ENCODE results near the gene FUBP3. TPM values are rescaled to one million over a fixed set of nuclear protein-coding genes. Genes with fewer than 3 reads are reported as not detected.

FUBP3 gene
- total RNA-seq, 4 donors from 2014 or later: 40.6 to 64.8 (median 46.4) TPM

DNA sequence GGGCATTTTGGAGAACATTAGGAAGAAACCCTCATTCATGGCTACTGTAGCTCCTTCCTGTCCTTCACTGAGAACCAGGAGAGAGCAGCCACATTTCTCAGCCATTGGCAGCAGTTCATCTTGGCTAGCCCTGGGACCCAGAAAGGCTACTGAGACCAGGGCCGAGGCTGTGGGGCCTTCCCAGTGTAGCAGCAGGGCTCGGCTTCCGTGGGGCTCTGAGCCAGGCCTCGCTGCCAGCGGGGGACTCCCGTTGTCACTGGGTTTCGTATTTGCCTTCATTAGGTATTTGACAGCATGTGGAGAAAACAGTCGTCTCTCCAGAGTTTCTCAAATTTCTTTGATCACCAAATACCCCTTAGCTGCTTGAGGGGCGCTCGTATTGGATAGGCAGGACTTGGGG is 47.7 kb downstream of the FUBP3 start:
- 92% methylated on average over 2 of the region's 10 CpGs for WGBS
- Histone ChIP-seq H3K9me3 (no peaks in the 10 kb centered on the region), H3K27ac (replicated peaks in 1 of 4) (no peak overlapping the region), H3K27me3 (no peaks in the 10 kb centered on the region), H3K4me3 (no peak overlapping the region), H3K36me3 (peaks cover 78 to 100% (median 98%) of the 10 kb centered on the region in 4 donors), H3K4me1 (peaks cover 0 to 22% (median 0%) of the 10 kb centered on the region in 4 donors)
- intact Hi-C loops (cut with DNase I): no loop called here
- DNase-seq (ENCODE audit: extremely low spot score): no peak
- TF ChIP-seq POLR2A (IDR thresholded peaks at IDR 0.05; ENCODE audit: low read depth) (no peak), EP300 (IDR thresholded peaks at IDR 0.05) (no peak), POLR2AphosphoS5 (IDR thresholded peaks at IDR 0.05) (no peak)
- TF ChIP-seq, protein P1, sequence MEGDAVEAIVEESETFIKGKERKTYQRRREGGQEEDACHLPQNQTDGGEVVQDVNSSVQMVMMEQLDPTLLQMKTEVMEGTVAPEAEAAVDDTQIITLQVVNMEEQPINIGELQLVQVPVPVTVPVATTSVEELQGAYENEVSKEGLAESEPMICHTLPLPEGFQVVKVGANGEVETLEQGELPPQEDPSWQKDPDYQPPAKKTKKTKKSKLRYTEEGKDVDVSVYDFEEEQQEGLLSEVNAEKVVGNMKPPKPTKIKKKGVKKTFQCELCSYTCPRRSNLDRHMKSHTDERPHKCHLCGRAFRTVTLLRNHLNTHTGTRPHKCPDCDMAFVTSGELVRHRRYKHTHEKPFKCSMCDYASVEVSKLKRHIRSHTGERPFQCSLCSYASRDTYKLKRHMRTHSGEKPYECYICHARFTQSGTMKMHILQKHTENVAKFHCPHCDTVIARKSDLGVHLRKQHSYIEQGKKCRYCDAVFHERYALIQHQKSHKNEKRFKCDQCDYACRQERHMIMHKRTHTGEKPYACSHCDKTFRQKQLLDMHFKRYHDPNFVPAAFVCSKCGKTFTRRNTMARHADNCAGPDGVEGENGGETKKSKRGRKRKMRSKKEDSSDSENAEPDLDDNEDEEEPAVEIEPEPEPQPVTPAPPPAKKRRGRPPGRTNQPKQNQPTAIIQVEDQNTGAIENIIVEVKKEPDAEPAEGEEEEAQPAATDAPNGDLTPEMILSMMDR (IDR thresholded peaks at IDR 0.05): no peak

DNA sequence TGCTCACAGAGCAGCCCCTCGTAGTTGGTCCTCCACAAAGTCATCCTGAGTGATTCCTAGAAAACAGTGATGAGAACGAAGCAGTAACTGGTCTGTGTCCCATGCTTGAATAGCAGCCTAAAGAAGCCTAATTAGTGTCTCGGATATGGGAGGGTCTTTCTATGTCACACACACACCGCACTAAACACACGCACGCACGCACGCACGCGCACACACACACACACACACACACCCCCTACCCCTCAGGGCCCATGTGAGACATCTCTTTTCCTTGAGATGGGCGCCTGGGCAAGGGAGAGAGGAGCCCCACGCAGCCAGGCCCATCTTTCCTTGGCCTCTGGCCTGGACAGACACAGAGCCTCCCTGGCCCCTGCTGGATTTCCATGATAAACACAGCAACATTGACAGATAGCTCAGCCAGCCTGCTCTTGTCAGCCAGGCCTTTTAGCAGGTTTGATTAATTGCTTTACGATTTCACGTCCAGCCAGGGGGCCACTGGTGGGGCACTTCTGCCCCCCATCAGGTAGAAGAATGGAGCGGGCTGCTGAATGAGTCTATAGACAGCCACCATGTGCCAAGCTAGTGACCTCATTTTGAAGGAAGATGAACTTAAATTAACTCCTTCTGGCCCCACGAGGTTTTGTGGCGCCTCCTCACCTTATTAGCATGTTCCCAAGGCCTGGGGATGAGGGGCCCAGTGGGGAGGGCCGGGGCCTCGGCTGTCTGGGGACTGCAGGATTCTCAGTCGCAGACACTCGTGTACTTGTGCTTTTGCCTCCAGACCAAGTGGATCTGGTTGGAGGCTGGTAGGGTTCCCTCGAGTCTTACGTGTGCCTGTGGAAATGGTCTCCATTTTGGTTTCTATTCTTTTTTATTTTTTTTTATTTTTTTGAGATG is 48.8 kb downstream of the FUBP3 start:
- no peak overlapping the region for H3K27ac ChIP-seq (replicated peaks in 1 of 4)
- H3K36me3 ChIP-seq: peaks cover 78 to 100% (median 99%) of the 10 kb centered on the region in 4 donors
- 67% methylated on average over 16 of the region's 23 CpGs for WGBS
- TF ChIP-seq POLR2AphosphoS5 (IDR thresholded peaks at IDR 0.05) (no peak), POLR2A (IDR thresholded peaks at IDR 0.05; ENCODE audit: low read depth) (no peak), EP300 (IDR thresholded peaks at IDR 0.05) (no peak)
- TF ChIP-seq, protein P1 (IDR thresholded peaks at IDR 0.05): no peak
- H3K4me3 ChIP-seq: no peak overlapping the region
- H3K9me3 ChIP-seq: no peaks in the 10 kb centered on the region
- no peak for DNase-seq (ENCODE audit: extremely low spot score)
- peaks cover 0 to 22% (median 0%) of the 10 kb centered on the region in 4 donors for H3K4me1 ChIP-seq
- intact Hi-C loops (cut with DNase I): no loop called here
- H3K27me3 ChIP-seq: no peaks in the 10 kb centered on the region

DNA sequence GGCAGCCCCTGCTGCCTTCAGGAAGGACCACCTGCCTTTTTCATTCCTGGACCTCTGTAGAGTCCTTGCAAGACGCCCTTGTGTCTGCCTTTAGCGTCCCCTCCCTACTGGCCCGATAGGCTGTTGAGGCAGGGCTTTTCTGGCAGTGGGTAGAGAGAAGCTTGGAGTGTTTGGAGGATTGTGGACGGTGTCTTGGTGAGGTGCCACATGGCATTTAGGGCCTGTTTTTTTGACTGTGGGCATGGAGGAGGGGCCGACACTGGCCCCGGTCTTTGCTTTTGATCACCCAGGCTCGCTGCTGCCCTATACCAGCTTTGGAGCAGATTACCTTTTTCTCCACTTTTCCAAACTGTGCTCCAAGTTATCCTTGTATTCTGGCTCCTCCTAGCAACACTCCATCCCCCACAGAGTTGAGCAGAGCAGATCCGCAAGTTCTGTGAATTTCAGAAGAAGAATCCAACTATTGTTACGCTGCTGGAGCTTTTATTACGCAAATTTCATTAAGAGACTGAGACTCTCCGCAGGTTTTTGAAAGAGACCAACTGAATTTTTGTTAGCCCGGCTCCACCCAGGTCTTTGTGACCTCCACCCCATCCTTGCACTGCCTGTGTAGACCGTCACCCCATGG is 50.2 kb downstream of the FUBP3 start:
- Histone ChIP-seq H3K27me3 (no peaks in the 10 kb centered on the region), H3K9me3 (no peaks in the 10 kb centered on the region), H3K4me3 (no peak overlapping the region), H3K36me3 (peaks cover 78 to 100% (median 99%) of the 10 kb centered on the region in 4 donors), H3K4me1 (peaks cover 0 to 22% (median 0%) of the 10 kb centered on the region in 4 donors), H3K27ac (replicated peaks in 1 of 4) (no peak overlapping the region)
- intact Hi-C loops (cut with DNase I): no loop called here
- TF ChIP-seq EP300 (IDR thresholded peaks at IDR 0.05) (no peak), POLR2A (IDR thresholded peaks at IDR 0.05; ENCODE audit: low read depth) (no peak), POLR2AphosphoS5 (IDR thresholded peaks at IDR 0.05) (no peak)
- TF ChIP-seq, protein P1 (IDR thresholded peaks at IDR 0.05): no peak
- DNase-seq (ENCODE audit: extremely low spot score): no peak
- WGBS: 84% methylated on average over 13 of the region's 13 CpGs

DNA sequence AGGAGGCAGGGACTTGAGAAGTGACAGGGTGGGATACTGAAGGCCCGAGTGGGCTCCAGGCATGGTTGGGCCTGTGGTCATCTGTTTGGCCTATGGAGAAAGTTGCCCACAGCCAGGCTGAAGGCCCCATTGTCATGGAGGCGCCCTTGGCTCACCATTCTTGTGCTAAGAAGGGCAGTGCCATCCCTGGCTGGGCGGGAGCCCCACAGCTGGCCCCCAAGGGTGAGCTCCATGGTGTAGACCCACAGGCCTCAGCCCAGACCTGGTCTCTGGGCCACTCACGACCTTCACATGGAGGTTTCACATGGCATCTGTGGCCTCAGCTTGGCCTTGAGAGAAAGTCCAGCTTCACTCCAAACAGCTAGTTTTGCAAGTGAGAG is 50.7 kb downstream of the FUBP3 start:
- TF ChIP-seq, protein P1 (IDR thresholded peaks at IDR 0.05): no peak
- TF ChIP-seq POLR2AphosphoS5 (IDR thresholded peaks at IDR 0.05): no peak
- TF ChIP-seq EP300 (IDR thresholded peaks at IDR 0.05): no peak
- TF ChIP-seq POLR2A (IDR thresholded peaks at IDR 0.05; ENCODE audit: low read depth): no peak
- intact Hi-C loops (cut with DNase I): no loop called here

More for the DNA sequence above, 50.7 kb downstream of the FUBP3 start:
- Histone ChIP-seq H3K36me3 (peaks cover 78 to 100% (median 99%) of the 10 kb centered on the region in 4 donors), H3K27me3 (no peaks in the 10 kb centered on the region), H3K4me3 (no peak overlapping the region), H3K9me3 (no peaks in the 10 kb centered on the region), H3K4me1 (peaks cover 0 to 22% (median 0%) of the 10 kb centered on the region in 4 donors), H3K27ac (replicated peaks in 1 of 4) (no peak overlapping the region)
- DNase-seq (ENCODE audit: extremely low spot score): no peak
- WGBS: 92% methylated on average over 2 of the region's 4 CpGs
